Measurements from ENCODE around the gene PHGDH. TPM values are rescaled to one million over a fixed set of nuclear protein-coding genes. Genes with fewer than 3 reads are reported as not detected.

The PHGDH gene
- total and polyA plus RNA-seq, 9 of the 15 experiments (the other 6 are each of a cell fraction or from before 2014, with no cell fraction given): 6.7 to 84.2 (median 36.2) TPM

DNA sequence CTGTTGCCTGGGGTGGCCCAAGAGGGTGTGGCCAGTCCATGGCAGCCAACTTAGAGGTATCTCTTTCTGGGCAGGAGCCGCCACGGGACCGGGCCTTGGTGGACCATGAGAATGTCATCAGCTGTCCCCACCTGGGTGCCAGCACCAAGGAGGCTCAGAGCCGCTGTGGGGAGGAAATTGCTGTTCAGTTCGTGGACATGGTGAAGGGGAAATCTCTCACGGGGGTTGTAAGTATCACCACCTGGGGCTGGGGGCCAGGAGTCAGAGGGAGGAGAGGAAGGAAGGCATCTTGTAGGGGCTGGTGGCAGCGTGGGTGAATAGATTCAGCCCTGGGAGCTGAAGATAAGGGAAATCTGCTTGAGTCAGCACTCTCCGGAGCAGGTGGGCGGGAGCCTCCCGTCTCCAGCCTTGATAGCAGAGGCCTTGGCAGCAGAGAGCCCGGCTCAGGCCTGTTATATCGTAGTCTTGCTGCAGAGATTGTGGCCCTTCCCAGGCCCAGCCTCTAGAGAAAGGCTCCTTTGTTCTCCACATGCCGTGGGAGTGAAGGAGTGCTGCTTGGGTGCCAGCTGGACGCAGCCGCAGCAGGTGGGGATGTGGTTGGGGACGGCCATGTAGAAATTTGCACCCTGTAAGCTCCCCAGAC, 25.4 kb downstream of the PHGDH start (continued):
- TF ChIP-seq, protein P1, sequence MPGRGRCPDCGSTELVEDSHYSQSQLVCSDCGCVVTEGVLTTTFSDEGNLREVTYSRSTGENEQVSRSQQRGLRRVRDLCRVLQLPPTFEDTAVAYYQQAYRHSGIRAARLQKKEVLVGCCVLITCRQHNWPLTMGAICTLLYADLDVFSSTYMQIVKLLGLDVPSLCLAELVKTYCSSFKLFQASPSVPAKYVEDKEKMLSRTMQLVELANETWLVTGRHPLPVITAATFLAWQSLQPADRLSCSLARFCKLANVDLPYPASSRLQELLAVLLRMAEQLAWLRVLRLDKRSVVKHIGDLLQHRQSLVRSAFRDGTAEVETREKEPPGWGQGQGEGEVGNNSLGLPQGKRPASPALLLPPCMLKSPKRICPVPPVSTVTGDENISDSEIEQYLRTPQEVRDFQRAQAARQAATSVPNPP (IDR thresholded peaks at IDR 0.05; ENCODE audit: borderline replicate concordance, insufficient read depth, insufficient read length): no peak
- TF ChIP-seq, protein P2, sequence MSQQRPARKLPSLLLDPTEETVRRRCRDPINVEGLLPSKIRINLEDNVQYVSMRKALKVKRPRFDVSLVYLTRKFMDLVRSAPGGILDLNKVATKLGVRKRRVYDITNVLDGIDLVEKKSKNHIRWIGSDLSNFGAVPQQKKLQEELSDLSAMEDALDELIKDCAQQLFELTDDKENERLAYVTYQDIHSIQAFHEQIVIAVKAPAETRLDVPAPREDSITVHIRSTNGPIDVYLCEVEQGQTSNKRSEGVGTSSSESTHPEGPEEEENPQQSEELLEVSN (IDR thresholded peaks at IDR 0.05; ENCODE audit: borderline replicate concordance in 1 of 2, extremely low read depth in 1 of 2, insufficient read depth in 1 of 2, insufficient read length in 1 of 2, low read depth in 1 of 2, low read length in 1 of 2, poor library complexity in 1 of 2, severe bottlenecking in 1 of 2): peak in 1 of 2 experiments; percentile 4
- TF ChIP-seq PTBP1 (IDR thresholded peaks at IDR 0.05; ENCODE audit: low read depth, low read length): no peak
- TF ChIP-seq KLF13 (tag; IDR thresholded peaks at IDR 0.05; ENCODE audit: borderline replicate concordance, low read depth): peak; percentile 53; the same call in 1 of the 2 replicates
- 0 out of 2 replicates have a peak, but pooled peaks have one; percentile 33 for TF ChIP-seq MECOM (CRISPR knock-in tag; IDR thresholded peaks at IDR 0.05)
- peak; percentile 92 for TF ChIP-seq DMBX1 (CRISPR knock-in tag; IDR thresholded peaks at IDR 0.05; ENCODE audit: borderline replicate concordance)
- TF ChIP-seq CREM (IDR thresholded peaks at IDR 0.05; ENCODE audit: low read depth): peak; percentile 79; the same call in 1 of the 2 replicates
- TF ChIP-seq, protein P3, sequence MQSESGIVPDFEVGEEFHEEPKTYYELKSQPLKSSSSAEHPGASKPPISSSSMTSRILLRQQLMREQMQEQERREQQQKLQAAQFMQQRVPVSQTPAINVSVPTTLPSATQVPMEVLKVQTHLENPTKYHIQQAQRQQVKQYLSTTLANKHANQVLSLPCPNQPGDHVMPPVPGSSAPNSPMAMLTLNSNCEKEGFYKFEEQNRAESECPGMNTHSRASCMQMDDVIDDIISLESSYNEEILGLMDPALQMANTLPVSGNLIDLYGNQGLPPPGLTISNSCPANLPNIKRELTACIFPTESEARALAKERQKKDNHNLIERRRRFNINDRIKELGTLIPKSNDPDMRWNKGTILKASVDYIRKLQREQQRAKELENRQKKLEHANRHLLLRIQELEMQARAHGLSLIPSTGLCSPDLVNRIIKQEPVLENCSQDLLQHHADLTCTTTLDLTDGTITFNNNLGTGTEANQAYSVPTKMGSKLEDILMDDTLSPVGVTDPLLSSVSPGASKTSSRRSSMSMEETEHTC (IDR thresholded peaks at IDR 0.05): peak; percentile 20; the same call in 1 of the 2 replicates
- TF ChIP-seq, protein P4, sequence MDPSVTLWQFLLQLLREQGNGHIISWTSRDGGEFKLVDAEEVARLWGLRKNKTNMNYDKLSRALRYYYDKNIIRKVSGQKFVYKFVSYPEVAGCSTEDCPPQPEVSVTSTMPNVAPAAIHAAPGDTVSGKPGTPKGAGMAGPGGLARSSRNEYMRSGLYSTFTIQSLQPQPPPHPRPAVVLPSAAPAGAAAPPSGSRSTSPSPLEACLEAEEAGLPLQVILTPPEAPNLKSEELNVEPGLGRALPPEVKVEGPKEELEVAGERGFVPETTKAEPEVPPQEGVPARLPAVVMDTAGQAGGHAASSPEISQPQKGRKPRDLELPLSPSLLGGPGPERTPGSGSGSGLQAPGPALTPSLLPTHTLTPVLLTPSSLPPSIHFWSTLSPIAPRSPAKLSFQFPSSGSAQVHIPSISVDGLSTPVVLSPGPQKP (CRISPR knock-in tag; IDR thresholded peaks at IDR 0.05): no peak
- TF ChIP-seq ETV6 (IDR thresholded peaks at IDR 0.05; ENCODE audit: borderline replicate concordance in 1 of 2, low read depth in 2 of 2, low read length in 1 of 2): peak in 1 of 2 experiments; percentile 65; a peak in 1 of 4 replicates
- TF ChIP-seq ETV6 (CRISPR knock-in tag; IDR thresholded peaks at IDR 0.05; ENCODE audit: borderline replicate concordance): no peak
- no peak for TF ChIP-seq ETS2 (tag; IDR thresholded peaks at IDR 0.05; ENCODE audit: borderline replicate concordance, poor library complexity, severe bottlenecking)
- TF ChIP-seq ZBTB7A (IDR thresholded peaks at IDR 0.05; ENCODE audit: borderline replicate concordance, control insufficient read depth, low read depth, low read length): peak; percentile 73; the same call in 1 of the 2 replicates
- no peak for TF ChIP-seq PHF20 (IDR thresholded peaks at IDR 0.05; ENCODE audit: partially characterized antibody)
- TF ChIP-seq RBM22 (IDR thresholded peaks at IDR 0.05; ENCODE audit: low read depth, low read length, poor library complexity, severe bottlenecking): peak; percentile 58
- no peak for TF ChIP-seq ZNF324 (CRISPR knock-in tag; IDR thresholded peaks at IDR 0.05)
- TF ChIP-seq MYC (IDR thresholded peaks at IDR 0.05; ENCODE audit: low read depth, low read length): peak; percentile 80
- no peak for TF ChIP-seq MYC (CRISPR knock-in tag; IDR thresholded peaks at IDR 0.05; ENCODE audit: borderline replicate concordance, low read depth)
- TF ChIP-seq ZBTB8A (IDR thresholded peaks at IDR 0.05; ENCODE audit: partially characterized antibody): no peak
- TF ChIP-seq ARID1B (IDR thresholded peaks at IDR 0.05): peak; percentile 98
- peak; percentile 96 for TF ChIP-seq PML (IDR thresholded peaks at IDR 0.05; ENCODE audit: low read length)
- 0 out of 2 replicates have a peak, but pooled peaks have one; percentile 19 for TF ChIP-seq RBFOX2 (IDR thresholded peaks at IDR 0.05; ENCODE audit: low read depth, low read length)
- TF ChIP-seq SRSF3 (IDR thresholded peaks at IDR 0.05; ENCODE audit: insufficient read depth, low read length): no peak

All from K562 (cell line).